GM18868 (cell line): ENCODE data around the gene NPAS3.

Experiments
- ATAC-seq: cut with Tn5 transposase; IDR thresholded peaks from one replicate; pipeline ENCODE4 v1.9.1; 2021; ENCODE audit warnings: mild to moderate bottlenecking, moderate library complexity; ENCODE audit not compliant: unreplicated experiment

NPAS3 gene

GRCh38 chr14:33592297-33592696 lies 653.6 kb downstream of the NPAS3 start:
- no peak for ATAC-seq

- no peak for ATAC-seq
Measured at GRCh38 chr14:33596211-33597080, 657.8 kb downstream of the NPAS3 start.

- no peak for ATAC-seq
Measured at GRCh38 chr14:33598582-33598981, 659.9 kb downstream of the NPAS3 start.

- no peak for ATAC-seq
Measured at GRCh38 chr14:33602396-33602795, 663.7 kb downstream of the NPAS3 start.

GRCh38 chr14:33606591-33606990 lies 667.9 kb downstream of the NPAS3 start:
- ATAC-seq = no peak

GRCh38 chr14:33609582-33609981 lies 670.9 kb downstream of the NPAS3 start:
- ATAC-seq = no peak

- ATAC-seq = no peak
Measured at GRCh38 chr14:33610121-33610520, 671.4 kb downstream of the NPAS3 start.

- ATAC-seq = no peak
Measured at GRCh38 chr14:33611405-33612196, 672.9 kb downstream of the NPAS3 start.

GRCh38 chr14:33612197-33612505 lies 673.5 kb downstream of the NPAS3 start:
- no peak for ATAC-seq

GRCh38 chr14:33617154-33617553 lies 678.5 kb downstream of the NPAS3 start:
- no peak for ATAC-seq

GRCh38 chr14:33618361-33619105 lies 679.9 kb downstream of the NPAS3 start:
- ATAC-seq = no peak

- ATAC-seq = no peak
Measured at GRCh38 chr14:33622496-33622895, 683.8 kb downstream of the NPAS3 start.

- no peak for ATAC-seq
Measured at GRCh38 chr14:33629792-33630191, 691.1 kb downstream of the NPAS3 start.

- ATAC-seq = no peak
Measured at GRCh38 chr14:33631021-33631420, 692.3 kb downstream of the NPAS3 start.

GRCh38 chr14:33631441-33631840 lies 692.8 kb downstream of the NPAS3 start:
- ATAC-seq = no peak

- ATAC-seq = no peak
Measured at GRCh38 chr14:33634631-33635030, 696.0 kb downstream of the NPAS3 start.

- ATAC-seq = no peak
Measured at GRCh38 chr14:33636716-33637115, 698.0 kb downstream of the NPAS3 start.

GRCh38 chr14:33642080-33642479 lies 703.4 kb downstream of the NPAS3 start:
- ATAC-seq = no peak

GRCh38 chr14:33642691-33643244 lies 704.1 kb downstream of the NPAS3 start:
- no peak for ATAC-seq

GRCh38 chr14:33643426-33644181 lies 704.9 kb downstream of the NPAS3 start:
- no peak for ATAC-seq
